HUDEP-2 (cell line): ENCODE measurements around the gene VAMP1.
A peak's percentile ranks its signal among the peaks of the same experiment; 100 is the strongest.
"Not testable (repeated sequence)": the region's sequence is repeated elsewhere in the genome, so short reads cannot be mapped to it uniquely, and the experiment has no call there.

Source experiments
- DNase-seq, 76 experiments: peaks; one replicate each; lab custom pipeline; 2025; ENCODE audit not compliant: unreplicated experiment in 76 of 76; lab: John Stamatoyannopoulos, UW

The VAMP1 gene

DNA sequence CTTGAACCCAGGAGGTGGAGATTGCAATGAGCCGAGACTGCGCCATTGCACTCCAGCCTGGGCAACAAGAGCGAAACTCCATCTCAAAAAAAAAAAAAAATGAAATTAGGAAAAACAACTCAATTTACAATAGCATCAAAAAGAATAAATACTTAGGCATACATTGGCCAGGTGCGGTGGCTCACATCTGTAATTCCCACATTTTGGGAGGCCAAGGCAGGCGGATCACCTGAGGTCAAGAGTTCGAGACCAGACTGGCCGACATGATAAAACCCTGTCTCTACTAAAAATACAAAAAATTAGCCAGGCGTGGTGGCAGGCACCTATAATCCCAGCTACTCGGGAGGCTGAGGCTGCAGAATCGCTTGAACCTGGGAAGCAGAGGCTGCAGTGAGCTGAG, 42.7 kb downstream of the VAMP1 start:
- not testable (repeated sequence) for DNase-seq

DNA sequence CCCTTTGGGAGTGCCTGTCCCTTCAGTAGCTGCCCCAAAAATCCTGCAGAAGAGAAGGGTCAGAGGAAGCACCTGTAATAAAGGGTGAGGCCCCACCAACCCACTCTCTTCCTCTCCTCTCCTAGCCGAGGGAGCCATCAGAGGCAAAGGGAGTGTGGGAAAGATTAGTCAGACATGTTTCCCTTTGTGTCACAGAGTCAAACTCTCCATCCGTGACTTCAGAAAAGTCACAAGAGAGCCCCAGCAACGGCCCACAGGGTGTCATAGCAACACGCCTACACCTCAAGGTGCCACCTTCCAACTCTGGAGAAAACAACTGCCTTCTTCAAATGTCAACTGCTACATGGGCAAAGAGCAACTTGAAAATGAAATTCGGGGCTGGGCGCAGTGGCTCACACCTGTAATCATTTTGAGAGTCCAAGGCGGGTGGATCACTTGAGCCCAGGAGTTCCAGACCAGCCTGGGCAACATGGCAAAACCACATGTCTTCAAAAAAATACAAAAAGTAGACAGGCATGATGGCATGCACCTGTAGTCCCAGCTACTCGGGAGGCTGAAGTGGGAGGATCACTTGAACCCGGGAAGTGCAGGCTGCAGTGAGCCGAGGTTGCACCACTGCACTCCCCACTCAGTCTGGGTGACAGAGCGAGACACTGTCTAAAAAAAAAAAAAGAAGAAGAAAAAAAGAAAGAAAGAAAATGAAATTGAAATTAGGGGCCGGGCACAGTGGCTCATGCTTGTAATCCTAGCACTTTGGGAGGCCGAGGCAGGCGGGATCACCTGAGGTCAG, 43.4 kb downstream of the VAMP1 start:
- DNase-seq, result peak in 28 of 76 experiments; percentile 4 to 58 (median 32)

DNA sequence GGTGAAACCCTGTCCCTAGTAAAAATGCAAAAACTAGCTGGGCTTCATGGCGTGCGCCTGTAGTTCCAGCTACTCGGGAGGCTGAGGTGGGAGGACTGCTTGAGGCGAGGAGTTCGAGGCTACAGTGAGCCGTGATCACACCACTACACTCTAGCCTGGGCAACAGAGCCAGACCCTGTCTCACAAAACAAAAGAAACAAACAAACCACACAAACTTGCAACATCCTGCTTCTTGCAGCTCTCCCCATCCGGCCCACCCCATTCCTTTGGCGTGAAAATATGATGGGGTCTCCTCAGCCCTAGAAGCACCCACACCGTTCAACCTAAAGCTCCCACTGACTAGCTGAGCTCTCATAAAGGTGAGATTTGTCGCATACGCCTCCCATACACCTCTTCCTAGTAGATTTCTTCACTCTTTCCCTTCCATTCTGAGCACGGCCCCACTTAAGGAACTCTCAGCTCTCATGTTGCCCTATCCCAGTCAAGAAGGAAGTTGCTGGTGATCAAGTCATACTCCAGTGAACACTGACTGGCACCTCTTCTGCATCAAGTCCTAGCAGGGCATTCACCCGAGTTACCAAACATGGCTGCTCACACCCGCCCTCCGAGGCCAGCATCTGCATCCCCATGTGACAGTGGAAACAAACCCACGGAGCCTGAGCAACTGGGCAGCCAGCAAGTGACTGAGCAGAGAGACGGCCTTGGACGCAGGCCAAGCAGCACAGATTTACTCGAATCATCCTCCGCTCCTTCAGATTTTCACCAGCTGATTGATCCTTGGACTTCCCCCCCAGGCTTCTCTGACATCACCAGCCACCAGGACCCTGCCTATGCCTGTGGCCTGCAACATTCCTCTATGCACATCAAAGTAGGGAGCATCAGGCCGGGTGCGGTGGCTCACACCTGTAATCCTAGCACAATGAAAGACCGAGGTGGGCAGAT, 44.6 kb downstream of the VAMP1 start:
- DNase-seq, result peak in 3 of 76 experiments; percentile 2 to 23 (median 2)

DNA sequence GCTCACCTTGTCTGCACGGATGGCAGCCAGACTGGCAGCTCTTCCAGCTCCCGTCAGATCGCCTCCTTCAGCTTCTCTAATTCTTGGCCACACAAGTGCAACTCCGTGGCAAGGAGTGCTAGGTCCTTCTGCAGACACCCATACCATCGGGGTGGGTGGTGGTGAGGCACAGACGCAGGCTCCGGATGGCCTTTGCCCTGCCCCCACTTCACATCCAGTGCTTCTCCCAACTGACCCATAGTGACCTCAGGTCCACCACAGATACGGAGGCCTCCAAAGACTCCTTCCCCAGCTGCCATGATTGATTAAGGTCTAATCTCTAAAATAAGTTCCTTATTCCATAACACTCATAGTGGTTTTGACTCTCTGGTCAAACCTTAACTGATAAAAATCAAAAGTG, 45.6 kb downstream of the VAMP1 start:
- peak in 15 of 76 experiments; percentile 4 to 63 (median 27) for DNase-seq

DNA sequence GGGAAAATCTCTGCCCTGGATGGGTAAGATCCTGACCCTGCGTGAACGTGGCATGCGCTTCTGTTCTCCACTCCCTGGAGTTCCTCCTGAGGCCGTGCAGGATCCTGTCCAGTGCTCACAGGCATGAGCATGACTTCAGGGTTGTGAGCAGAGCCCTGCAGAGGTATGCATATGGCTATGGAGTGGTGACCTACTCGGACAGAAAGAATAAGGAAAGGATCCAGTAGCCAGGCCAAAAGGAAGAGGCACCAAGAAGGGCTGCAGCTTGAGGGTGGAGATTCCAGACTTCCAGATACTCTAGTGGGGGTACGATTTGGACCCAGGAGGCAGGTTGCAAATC, 46.5 kb downstream of the VAMP1 start:
- DNase-seq, result no peak

DNA sequence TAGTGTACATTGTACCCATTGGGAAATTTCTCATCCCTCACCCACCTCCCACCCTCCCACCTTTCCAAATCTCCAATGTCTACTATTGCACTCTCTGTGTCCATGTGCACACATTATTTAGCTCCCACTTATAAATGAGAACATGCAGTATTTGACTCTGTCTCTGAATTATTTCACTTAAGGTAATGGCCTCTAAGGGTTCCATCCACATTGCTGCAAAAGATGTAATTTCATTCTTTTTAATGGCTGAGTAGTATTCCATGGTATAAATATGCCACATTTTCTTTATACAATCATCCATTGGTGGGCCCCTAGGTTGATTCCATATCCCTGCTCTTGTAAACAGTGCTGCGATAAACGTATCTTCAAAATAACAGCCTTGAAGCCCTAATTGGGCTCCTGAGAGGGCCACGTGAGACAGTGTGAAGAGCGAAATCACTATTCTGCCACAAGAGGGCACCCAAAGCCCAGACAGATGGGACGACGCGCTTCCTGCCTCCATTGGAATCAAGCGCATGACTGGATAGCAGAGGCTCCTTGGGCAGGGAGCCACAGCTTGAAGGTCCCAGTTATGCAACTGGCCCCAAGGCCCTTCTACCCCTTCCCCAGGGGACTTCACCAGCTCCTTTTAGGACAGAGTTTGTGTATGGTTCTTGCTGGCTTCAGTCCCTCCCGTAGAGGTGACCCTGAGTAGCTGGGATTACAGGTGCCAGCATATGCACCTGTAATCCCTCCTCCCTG, 47.0 kb downstream of the VAMP1 start:
- DNase-seq, result peak in 72 of 76 experiments; percentile 23 to 88 (median 62)

DNA sequence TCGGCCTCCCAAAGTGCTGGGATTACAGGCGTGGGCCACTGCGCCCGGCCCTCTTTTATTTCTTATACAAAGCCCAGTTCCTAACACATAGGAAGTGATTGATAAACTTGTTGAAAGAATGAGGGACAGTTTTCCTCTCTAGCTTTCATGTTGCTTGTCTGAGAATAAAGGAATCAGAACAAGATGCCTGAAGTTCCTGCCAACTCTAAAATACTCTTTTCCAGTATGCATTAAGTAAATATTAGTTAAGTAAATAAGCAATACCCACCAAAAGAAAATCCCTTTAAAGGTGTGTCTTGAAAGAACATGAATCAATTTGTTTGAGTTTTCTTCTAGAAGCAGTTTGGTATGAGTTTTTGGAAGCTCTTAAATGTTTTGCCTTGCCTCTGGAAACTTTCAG, 50.1 kb downstream of the VAMP1 start:
- no peak for DNase-seq

DNA sequence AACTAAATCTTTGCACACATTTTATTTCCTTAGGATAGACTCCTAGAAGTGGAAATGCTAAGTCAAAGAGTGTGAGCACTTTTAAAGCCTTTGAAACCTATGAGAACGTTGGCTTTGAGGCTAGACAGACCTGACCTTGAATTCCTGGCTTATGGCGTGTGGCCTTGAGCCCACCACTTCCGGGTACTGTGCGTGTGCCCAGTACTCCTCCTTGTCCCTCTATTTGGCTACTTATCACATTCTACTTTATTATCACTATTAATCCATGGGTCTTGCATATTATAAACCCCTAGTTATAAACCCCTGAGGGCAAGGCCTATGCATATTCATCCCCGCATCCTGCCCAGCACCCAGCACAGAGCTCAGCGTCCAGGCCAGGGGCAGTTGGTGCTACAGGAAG, 51.7 kb downstream of the VAMP1 start:
- DNase-seq, result no peak

DNA sequence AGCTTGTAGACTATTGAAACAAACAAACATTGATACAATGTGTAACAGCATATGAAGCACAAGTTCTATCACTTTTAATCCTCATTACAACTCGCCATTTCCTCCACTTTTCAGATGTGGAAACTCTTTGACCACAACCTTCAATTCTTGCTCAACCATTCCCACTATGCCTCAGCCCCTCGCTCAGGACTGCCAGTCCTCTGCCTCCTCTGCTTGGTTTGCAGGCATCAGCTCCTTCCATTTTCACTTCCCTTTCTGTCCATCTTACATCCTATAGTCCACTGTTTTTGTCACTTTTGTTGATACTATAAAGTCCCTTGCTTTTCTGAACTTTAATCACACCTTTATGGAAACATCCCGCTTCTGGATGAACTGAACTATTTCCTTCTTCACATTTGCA, 53.9 kb downstream of the VAMP1 start:
- DNase-seq, result no peak
